GM21717 (cell line): Measurements from ENCODE around the gene SRSF11.
"Not testable (repeated sequence)": the region's sequence is repeated elsewhere in the genome, so short reads cannot be mapped to it uniquely, and the experiment has no call there.

Source experiments
- ATAC-seq: cut with Tn5 transposase; IDR thresholded peaks from one replicate; pipeline ENCODE4 v1.9.1; 2021; ENCODE audit warnings: mild to moderate bottlenecking, moderate library complexity; ENCODE audit not compliant: unreplicated experiment

The SRSF11 gene

GRCh38 chr1:70221238-70222121 lies at the start of gene SRSF11:
Gene SRSF11, plus strand, starts transcription at chr1:70221380. Its CDS starts 257 bp downstream, at chr1:70221637.
- ATAC-seq, result peak; percentile 94

- ATAC-seq, result no peak
Measured at GRCh38 chr1:70171512-70171911, 49.7 kb upstream of the SRSF11 start.

- ATAC-seq, result not testable (repeated sequence)
Measured at GRCh38 chr1:70185181-70185580, 36.0 kb upstream of the SRSF11 start.

- ATAC-seq, result no peak
Measured at GRCh38 chr1:70188522-70188921, 32.7 kb upstream of the SRSF11 start.

- ATAC-seq, result no peak
Measured at GRCh38 chr1:70190180-70190579, 31.0 kb upstream of the SRSF11 start.

- ATAC-seq, result not testable (repeated sequence)
Measured at GRCh38 chr1:70192446-70192845, 28.7 kb upstream of the SRSF11 start.

GRCh38 chr1:70194601-70195000 lies 26.6 kb upstream of the SRSF11 start:
- no peak for ATAC-seq

- no peak for ATAC-seq
Measured at GRCh38 chr1:70195342-70195741, 25.8 kb upstream of the SRSF11 start.

GRCh38 chr1:70196333-70196732 lies 24.8 kb upstream of the SRSF11 start:
- ATAC-seq, result no peak

GRCh38 chr1:70200065-70200464 lies 21.1 kb upstream of the SRSF11 start:
- no peak for ATAC-seq

- peak; percentile 32 for ATAC-seq
Measured at GRCh38 chr1:70202173-70202758, 18.9 kb upstream of the SRSF11 start.

GRCh38 chr1:70204139-70204538 lies 17.0 kb upstream of the SRSF11 start:
- ATAC-seq, result no peak

- ATAC-seq, result no peak
Measured at GRCh38 chr1:70204600-70204999, 16.6 kb upstream of the SRSF11 start.

GRCh38 chr1:70205071-70205433 lies 16.1 kb upstream of the SRSF11 start:
- peak; percentile 36 for ATAC-seq

GRCh38 chr1:70205434-70206118 lies 15.6 kb upstream of the SRSF11 start, which contains the start of gene LRRC40:
Gene LRRC40, minus strand, starts transcription at chr1:70205579. Its CDS starts 39 bp downstream, at chr1:70205540.
- ATAC-seq, result peak; percentile 86

- not testable (repeated sequence) for ATAC-seq
Measured at GRCh38 chr1:70206833-70207232, 14.3 kb upstream of the SRSF11 start.

GRCh38 chr1:70207492-70207891 lies 13.7 kb upstream of the SRSF11 start:
- no peak for ATAC-seq

GRCh38 chr1:70208292-70208691 lies 12.9 kb upstream of the SRSF11 start:
- no peak for ATAC-seq

- no peak for ATAC-seq
Measured at GRCh38 chr1:70210820-70211219, 10.4 kb upstream of the SRSF11 start.

GRCh38 chr1:70211541-70211940 lies 9.6 kb upstream of the SRSF11 start:
- no peak for ATAC-seq

- ATAC-seq, result no peak
Measured at GRCh38 chr1:70220015-70220414, 1.2 kb upstream of the SRSF11 start.
